SU-DHL-6 (cell line): ENCODE results near the gene PFKM.
"Not testable (repeated sequence)": the region's sequence is repeated elsewhere in the genome, so short reads cannot be mapped to it uniquely, and the experiment has no call there.

ENCODE experiments used
- H2AFZ ChIP-seq: fragments of 200-600 bp; sonication (generic); 2 replicates; pipeline ENCODE4 v1.6.1; 2014; ENCODE audit warnings: low read depth, mild to moderate bottlenecking, moderate library complexity, mixed read lengths, antibody characterized with exemption, low read length; ENCODE audit not compliant: severe bottlenecking
- H3F3A ChIP-seq: fragments of 200-600 bp; shearing (Covaris generic); 2 replicates; pipeline ENCODE4 v1.6.0; 2016; ENCODE audit warnings: antibody characterized with exemption, mild to moderate bottlenecking; ENCODE audit not compliant: insufficient read depth
- H3K27ac ChIP-seq: fragments of 200-600 bp; sonication (generic); 2 replicates; pipeline ENCODE4 v1.5.1; 2016; ENCODE audit warnings: low read depth, mild to moderate bottlenecking, low read length, moderate library complexity, mixed read lengths
- H3K27me3 ChIP-seq: fragments of 200-600 bp; sonication (generic), shearing (Covaris generic); 2 replicates; pipeline ENCODE4 v1.6.0; 2014; ENCODE audit warnings: mild to moderate bottlenecking, low read length
- H3K36me3 ChIP-seq: fragments of 200-600 bp; sonication (generic); 2 replicates; pipeline ENCODE4 v1.6.1; 2014; ENCODE audit warnings: mild to moderate bottlenecking, low read length, mixed read lengths
- H3K4me2 ChIP-seq: fragments of 300-600, 200-600 bp; shearing (Covaris generic), sonication (generic); 2 replicates; pipeline ENCODE4 v1.6.0; 2014; ENCODE audit warnings: low read length, low read depth, mild to moderate bottlenecking; ENCODE audit not compliant: poor library complexity, severe bottlenecking
- H3K4me3 ChIP-seq: fragments of 200-600 bp; sonication (generic); 2 replicates; pipeline ENCODE4 v1.5.1; 2014; ENCODE audit warnings: antibody characterized with exemption, low read length, mild to moderate bottlenecking, mixed read lengths; ENCODE audit not compliant: insufficient read depth, poor library complexity, severe bottlenecking
- H3K79me2 ChIP-seq: fragments of 200-600 bp; sonication (generic); 2 replicates; pipeline ENCODE4 v1.6.1; 2014; ENCODE audit warnings: mild to moderate bottlenecking, low read length, moderate library complexity; ENCODE audit not compliant: insufficient read depth
- H3K9ac ChIP-seq: fragments of 200-600 bp; sonication (generic); 2 replicates; pipeline ENCODE4 v1.7.0; 2014; ENCODE audit warnings: mild to moderate bottlenecking, low read length
- H3K9me2 ChIP-seq: fragments of 200-600 bp; sonication (generic); replicated peaks from 2 replicates; pipeline ENCODE4 v1.6.1; 2014; ENCODE audit warnings: low read length; ENCODE audit not compliant: insufficient read depth
- H3K9me3 ChIP-seq: fragments of 200-600 bp; sonication (generic); 2 replicates; pipeline ENCODE4 v1.6.1; 2014; ENCODE audit warnings: low read length, mixed read lengths; ENCODE audit not compliant: insufficient read depth
- H4K20me1 ChIP-seq: fragments of 200-600 bp; sonication (generic); 2 replicates; pipeline ENCODE4 v1.6.1; 2014; ENCODE audit warnings: low read depth, mild to moderate bottlenecking, antibody characterized with exemption, low read length, moderate library complexity, mixed read lengths
- EZH2phosphoT487 ChIP-seq: fragments of 200-600 bp; sonication (generic), shearing (Covaris generic); conservative IDR thresholded peaks from 2 replicates; pipeline ENCODE4 v1.6.1; 2018; ENCODE audit warnings: mild to moderate bottlenecking, antibody characterized with exemption, low read length, moderate library complexity, mixed read lengths
- TF ChIP-seq, protein P1 (sequence below): fragments of 200-600 bp; sonication (generic); IDR thresholded peaks from one replicate; pipeline ENCODE4 v1.5.1; 2017; ENCODE audit warnings: antibody characterized with exemption, mild to moderate bottlenecking, low read length, moderate library complexity; ENCODE audit not compliant: insufficient read depth, poor library complexity, severe bottlenecking

Gene PFKM

DNA sequence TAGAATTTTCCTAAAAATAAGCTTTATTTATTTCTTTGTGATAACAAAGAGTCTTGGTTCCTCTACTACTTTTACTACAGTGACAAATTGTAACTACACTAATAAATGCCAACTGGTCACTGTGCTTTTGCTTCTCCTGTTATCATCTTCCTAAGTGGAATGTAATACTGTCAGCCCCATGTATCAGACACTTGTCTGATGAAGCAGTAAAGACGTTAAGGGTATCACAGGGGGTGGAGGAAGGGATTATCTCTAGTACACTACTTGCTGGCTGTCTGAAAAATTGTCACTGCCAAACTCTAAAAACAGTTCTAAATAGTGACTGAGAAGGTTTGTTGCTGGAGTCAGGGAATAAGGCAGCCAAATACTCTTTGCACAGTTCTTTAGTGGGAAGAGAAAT lies 26.8 kb downstream of the PFKM start:
- H3K36me3 ChIP-seq, result peaks cover 4% of the 10 kb centered on the region
- no peaks in the 10 kb centered on the region for H3K9me2 ChIP-seq
- no peak overlapping the region for H3K4me3 ChIP-seq
- H3K9me3 ChIP-seq, result no peaks in the 10 kb centered on the region
- 0 out of 2 replicates have a peak, but pooled peaks cover 4% of the 10 kb centered on the region for H3F3A ChIP-seq
- H4K20me1 ChIP-seq, result no peaks in the 10 kb centered on the region
- H3K4me2 ChIP-seq, result no peak overlapping the region
- no peak for TF ChIP-seq EZH2phosphoT487
- TF ChIP-seq, protein P1, sequence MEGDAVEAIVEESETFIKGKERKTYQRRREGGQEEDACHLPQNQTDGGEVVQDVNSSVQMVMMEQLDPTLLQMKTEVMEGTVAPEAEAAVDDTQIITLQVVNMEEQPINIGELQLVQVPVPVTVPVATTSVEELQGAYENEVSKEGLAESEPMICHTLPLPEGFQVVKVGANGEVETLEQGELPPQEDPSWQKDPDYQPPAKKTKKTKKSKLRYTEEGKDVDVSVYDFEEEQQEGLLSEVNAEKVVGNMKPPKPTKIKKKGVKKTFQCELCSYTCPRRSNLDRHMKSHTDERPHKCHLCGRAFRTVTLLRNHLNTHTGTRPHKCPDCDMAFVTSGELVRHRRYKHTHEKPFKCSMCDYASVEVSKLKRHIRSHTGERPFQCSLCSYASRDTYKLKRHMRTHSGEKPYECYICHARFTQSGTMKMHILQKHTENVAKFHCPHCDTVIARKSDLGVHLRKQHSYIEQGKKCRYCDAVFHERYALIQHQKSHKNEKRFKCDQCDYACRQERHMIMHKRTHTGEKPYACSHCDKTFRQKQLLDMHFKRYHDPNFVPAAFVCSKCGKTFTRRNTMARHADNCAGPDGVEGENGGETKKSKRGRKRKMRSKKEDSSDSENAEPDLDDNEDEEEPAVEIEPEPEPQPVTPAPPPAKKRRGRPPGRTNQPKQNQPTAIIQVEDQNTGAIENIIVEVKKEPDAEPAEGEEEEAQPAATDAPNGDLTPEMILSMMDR, result no peak
- no peaks in the 10 kb centered on the region for H3K27me3 ChIP-seq
- no peak overlapping the region for H3K9ac ChIP-seq
- no peak overlapping the region for H2AFZ ChIP-seq
- no peaks in the 10 kb centered on the region for H3K79me2 ChIP-seq
- H3K27ac ChIP-seq, result no peak overlapping the region

DNA sequence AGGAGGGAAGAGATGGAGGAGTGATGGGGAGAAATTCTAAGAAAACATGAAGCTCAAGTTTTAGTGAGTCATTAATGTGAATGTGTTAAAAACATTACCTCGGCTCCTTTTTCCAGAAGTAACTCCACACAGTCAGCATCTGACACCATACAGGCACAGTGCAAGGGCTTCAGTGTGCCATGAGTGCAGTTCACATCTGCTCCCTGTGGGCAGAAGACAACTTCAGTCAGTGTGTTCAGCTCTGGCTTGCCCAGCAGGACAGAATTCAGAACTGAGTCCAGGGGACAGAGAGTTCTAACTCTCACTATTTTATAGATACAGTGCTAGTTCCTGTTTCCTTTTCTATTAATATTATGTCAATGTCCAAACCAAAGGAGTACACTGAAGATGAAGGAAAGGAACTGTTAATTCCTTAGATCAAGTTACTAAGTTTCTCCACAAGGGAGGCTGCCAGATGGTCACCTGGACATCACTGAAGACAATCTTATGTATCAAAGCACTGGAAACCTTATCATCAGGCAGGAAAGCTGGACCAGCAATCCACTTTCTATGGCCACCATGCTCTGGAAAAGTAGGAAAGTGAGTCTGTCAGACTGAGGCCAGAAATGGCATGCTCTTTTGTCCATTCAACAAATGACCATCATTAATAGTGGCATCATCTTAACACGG lies 32.1 kb downstream of the PFKM start:
- Histone ChIP-seq H3K4me2 (no peak overlapping the region), H3K79me2 (peaks cover 9% of the 10 kb centered on the region), H3K27ac (no peak overlapping the region), H3K27me3 (no peaks in the 10 kb centered on the region), H3K4me3 (no peak overlapping the region), H3K36me3 (no peaks in the 10 kb centered on the region; the same call in 1 of the 2 replicates), H2AFZ (no peak overlapping the region), H3K9me3 (no peaks in the 10 kb centered on the region), H3F3A (0 out of 2 replicates have a peak, but pooled peaks cover 4% of the 10 kb centered on the region), H3K9ac (no peak overlapping the region), H4K20me1 (no peaks in the 10 kb centered on the region), H3K9me2 (no peaks in the 10 kb centered on the region)
- TF ChIP-seq, protein P1, result no peak
- no peak for TF ChIP-seq EZH2phosphoT487

DNA sequence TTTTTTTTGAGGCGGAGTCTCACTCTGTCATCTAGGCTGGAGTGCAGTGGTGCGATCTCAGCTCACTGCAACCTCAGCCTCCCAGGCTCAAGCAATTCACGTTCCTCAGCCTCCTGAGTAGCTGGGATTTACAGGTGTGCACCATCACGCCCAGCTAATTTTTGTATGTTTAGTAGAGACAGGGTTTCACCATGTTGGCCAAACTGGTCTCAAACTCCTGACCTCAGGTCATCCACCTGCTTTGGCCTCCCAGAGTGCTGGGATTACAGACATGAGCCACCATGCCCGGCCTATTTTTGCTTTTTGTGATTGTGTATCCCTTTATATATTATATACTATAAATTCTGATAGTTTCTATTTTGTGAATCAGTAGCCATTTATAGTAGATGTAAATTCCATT lies 36.6 kb downstream of the PFKM start:
- H3K4me3 ChIP-seq, H3K9me3 ChIP-seq, H3K9me2 ChIP-seq, H2AFZ ChIP-seq, H3F3A ChIP-seq, H3K36me3 ChIP-seq, H4K20me1 ChIP-seq, H3K9ac ChIP-seq, H3K27me3 ChIP-seq, H3K27ac ChIP-seq: not testable (repeated sequence)
- Histone ChIP-seq H3K79me2 (peaks cover 15% of the 10 kb centered on the region), H3K4me2 (peak overlapping the region; percentile 81)

DNA sequence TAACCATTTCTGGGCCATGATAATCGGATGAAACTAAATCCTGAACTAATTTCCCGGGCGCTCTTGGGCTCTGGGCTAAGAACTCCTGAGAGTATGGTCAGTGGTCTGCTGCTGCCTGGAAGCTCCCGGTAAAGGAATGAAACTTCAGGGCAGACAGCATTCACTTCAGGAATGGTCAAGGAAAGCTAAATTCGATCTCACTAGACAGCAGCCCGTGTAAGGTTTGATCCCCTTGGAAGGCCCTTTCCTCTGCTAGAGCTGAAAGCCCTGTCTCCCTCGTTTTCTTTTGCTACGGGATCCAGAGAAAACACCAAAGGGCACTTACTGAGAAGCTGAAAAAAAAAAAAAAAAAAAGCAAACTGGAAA lies 37.5 kb downstream of the PFKM start:
- Histone ChIP-seq H3K4me2 (peak overlapping the region; percentile 81), H3K27ac (no peak overlapping the region)

More for the DNA sequence above, 37.5 kb downstream of the PFKM start:
- Histone ChIP-seq H3F3A (no peaks in the 10 kb centered on the region), H3K9me3 (no peaks in the 10 kb centered on the region), H3K79me2 (peaks cover 15% of the 10 kb centered on the region), H4K20me1 (no peaks in the 10 kb centered on the region), H3K27me3 (no peaks in the 10 kb centered on the region), H3K9ac (peak overlapping the region; percentile 66), H2AFZ (peak overlapping the region; percentile 69), H3K9me2 (no peaks in the 10 kb centered on the region), H3K4me3 (peak overlapping the region; percentile 68), H3K36me3 (no peaks in the 10 kb centered on the region)
- TF ChIP-seq, protein P1, result no peak
- no peak for TF ChIP-seq EZH2phosphoT487
